ENCODE measurements around the gene MBD3L1.

MBD3L1 gene

GRCh38 chr19:8884416-8884815 lies 52.2 kb downstream of the MBD3L1 start:
- no peak for DNase-seq

- no peak for DNase-seq
These were observed 55.2 kb downstream of the MBD3L1 start for GRCh38 chr19:8887364-8887763.

GRCh38 chr19:8890260-8890659 lies 58.1 kb downstream of the MBD3L1 start:
- no peak for DNase-seq
